Stimulated activated memory B cell treated with anti-CD40 and anti-IgM and Interleukin-4, amounts not matched to agents 10 μg/mL and 1 μg/mL and 100 μg/mL, for 72 hours (primary cell): ENCODE results near the gene PDE4D.
"Not testable (repeated sequence)": the region's sequence is repeated elsewhere in the genome, so short reads cannot be mapped to it uniquely, and the experiment has no call there.

Experiments used
- ATAC-seq: fragments of 150-1000 bp; cut with Tn5 transposase; 2 replicates; pipeline ENCODE4 v1.10.0; 2021
- H3K27ac Mint-ChIP-seq: one replicate; pipeline ENCODE4 v1.8.0; 2022; ENCODE audit warnings: mild to moderate bottlenecking, mixed read lengths
- H3K27me3 Mint-ChIP-seq: one replicate; pipeline ENCODE4 v1.8.0; 2022; ENCODE audit warnings: mixed read lengths
- H3K36me3 Mint-ChIP-seq: one replicate; pipeline ENCODE4 v1.8.0; 2022; ENCODE audit warnings: mixed read lengths
- H3K4me1 Mint-ChIP-seq: one replicate; pipeline ENCODE4 v1.8.0; 2022; ENCODE audit warnings: mixed read lengths
- H3K4me3 Mint-ChIP-seq: one replicate; pipeline ENCODE4 v1.8.0; 2022; ENCODE audit warnings: mild to moderate bottlenecking, moderate library complexity, mixed read lengths
- H3K9me3 Mint-ChIP-seq: one replicate; pipeline ENCODE4 v1.8.0; 2022; ENCODE audit warnings: mixed read lengths

Gene PDE4D

DNA sequence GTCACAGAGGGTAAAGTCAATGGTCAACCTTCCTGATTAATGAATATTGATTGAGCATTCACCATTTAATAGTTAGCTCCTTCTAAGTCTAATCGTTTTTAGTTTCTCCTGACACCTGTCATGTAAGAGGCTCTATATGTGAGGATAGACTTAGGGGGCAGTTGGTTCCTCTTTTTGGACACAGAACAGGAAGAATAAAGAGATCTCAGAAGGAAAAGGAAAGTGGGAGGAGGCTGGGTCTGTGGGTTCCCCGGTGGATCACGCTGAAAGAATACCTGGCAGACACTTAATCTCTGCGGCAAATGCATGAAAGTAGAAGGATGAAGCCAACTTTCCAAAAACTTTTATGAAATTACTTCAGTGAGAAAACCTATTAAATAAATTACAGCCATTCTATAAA is 98.4 kb downstream of the PDE4D start:
- Mint-ChIP-seq H3K27me3 (no peaks in the 10 kb centered on the region), H3K4me1 (peaks cover 37% of the 10 kb centered on the region), H3K36me3 (no peaks in the 10 kb centered on the region), H3K4me3 (no peak overlapping the region), H3K27ac (peak overlapping the region; percentile 67), H3K9me3 (no peaks in the 10 kb centered on the region)
- ATAC-seq = no peak

DNA sequence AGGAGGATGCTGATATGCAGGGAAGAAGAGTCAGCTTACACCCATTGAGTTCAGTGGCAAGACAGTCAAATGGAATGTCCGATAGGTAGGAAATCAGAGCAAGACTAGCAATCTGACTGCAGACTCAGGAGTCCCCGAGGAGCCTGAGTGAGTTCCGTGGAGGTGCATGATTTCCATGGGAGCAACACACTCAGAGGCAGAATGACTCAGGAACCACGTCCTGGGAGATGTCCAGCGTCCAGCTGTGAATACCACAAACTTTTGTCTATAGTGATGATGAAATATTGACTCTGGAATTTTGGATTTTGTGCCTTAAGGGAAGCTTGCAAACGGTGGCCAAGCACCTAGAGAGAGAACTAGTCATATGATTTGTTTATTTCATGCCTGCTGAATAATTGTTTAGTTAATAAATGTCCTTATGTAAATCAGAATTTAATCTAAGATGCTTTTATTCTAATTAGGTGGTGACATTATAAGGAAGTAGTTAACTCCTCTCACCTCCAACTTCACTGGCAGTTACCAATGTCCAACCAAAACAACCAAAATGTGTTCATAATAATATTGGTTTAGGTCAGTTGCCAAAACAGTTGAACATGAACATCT is 100.4 kb downstream of the PDE4D start:
- peaks cover 43% of the 10 kb centered on the region for H3K4me1 Mint-ChIP-seq
- H3K4me3 Mint-ChIP-seq = no peak overlapping the region
- H3K27ac Mint-ChIP-seq = peak overlapping the region; percentile 91
- no peak for ATAC-seq
- no peaks in the 10 kb centered on the region for H3K9me3 Mint-ChIP-seq
- H3K27me3 Mint-ChIP-seq = no peaks in the 10 kb centered on the region
- H3K36me3 Mint-ChIP-seq = no peaks in the 10 kb centered on the region

DNA sequence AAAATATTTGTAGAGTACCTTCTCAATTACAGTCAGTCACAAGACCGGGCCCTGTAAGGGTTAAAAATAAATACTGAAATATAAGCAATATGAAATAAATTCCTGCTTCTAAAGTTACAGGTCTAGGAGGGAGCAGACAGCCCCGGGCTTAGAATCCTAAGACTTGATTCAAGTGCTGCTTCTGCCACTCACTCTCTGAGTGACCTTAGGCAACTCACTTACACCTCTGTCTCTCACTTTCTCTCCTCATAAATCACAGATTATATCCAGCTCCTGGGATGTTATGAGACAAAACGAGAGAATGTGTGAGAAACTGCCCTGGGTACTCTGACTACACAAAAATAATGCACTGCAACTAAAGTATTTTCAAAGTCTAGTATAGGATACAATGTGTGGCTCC is 101.9 kb downstream of the PDE4D start:
- H3K4me3 Mint-ChIP-seq = no peak overlapping the region
- H3K27ac Mint-ChIP-seq = peak overlapping the region; percentile 91
- no peaks in the 10 kb centered on the region for H3K36me3 Mint-ChIP-seq
- H3K9me3 Mint-ChIP-seq = no peaks in the 10 kb centered on the region
- no peaks in the 10 kb centered on the region for H3K27me3 Mint-ChIP-seq
- peaks cover 43% of the 10 kb centered on the region for H3K4me1 Mint-ChIP-seq
- ATAC-seq = no peak

DNA sequence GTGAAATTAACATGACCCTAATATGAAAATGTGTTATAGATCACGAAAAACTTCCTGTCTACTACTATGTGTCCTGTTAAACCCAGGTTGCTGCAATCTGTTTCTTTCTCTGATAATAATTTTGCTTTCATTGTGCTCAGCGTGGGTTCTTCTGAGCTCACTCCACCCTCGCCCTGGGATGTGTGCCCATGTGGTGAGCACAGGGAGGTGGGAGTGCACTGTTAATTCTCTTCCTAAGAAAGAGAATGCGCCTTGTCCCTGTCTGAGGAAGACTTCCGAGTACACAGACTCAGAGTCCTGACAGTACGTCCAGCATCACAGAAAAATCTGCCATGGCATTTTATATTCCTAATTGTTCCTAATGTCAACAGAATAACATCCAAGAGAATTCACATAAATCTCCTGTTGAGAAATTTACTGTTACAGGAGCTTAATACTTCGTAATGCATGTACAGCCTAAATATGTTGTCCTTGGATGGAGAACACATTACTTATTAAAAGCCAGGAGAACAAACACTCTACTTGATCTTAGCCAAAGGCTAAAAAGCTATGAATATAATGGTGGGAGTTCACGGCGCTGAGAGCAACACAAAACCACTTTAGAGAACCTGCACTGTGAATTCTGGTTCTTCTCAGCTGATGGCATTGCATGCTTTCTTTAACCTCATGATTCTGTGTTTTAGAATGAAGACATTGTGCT is 102.6 kb downstream of the PDE4D start:
- H3K27me3 Mint-ChIP-seq = no peaks in the 10 kb centered on the region
- H3K36me3 Mint-ChIP-seq = no peaks in the 10 kb centered on the region
- H3K4me1 Mint-ChIP-seq = peaks cover 42% of the 10 kb centered on the region
- H3K4me3 Mint-ChIP-seq = peak overlapping the region; percentile 71
- H3K9me3 Mint-ChIP-seq = no peaks in the 10 kb centered on the region
- H3K27ac Mint-ChIP-seq = peak overlapping the region; percentile 91
- ATAC-seq = peak; percentile 74

DNA sequence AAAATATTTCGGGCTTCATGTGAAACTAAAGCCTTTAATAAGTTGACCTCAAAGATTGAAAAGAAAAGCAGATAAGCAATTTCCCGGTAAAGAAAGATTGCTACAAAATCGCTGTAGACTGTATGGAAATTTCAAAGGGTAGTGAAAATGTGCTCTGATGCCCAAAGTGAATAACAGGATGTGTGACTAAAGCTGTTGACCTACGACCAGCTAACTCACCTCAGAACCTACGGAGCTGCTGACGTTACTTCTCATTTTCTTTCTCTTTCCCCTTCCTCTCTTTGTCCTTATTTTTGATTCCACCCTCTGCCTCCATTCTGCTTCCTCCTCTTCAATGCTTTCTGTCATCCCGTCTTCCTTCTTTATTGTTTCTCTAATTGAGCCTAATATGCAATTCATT is 103.2 kb downstream of the PDE4D start:
- H3K27me3 Mint-ChIP-seq = no peaks in the 10 kb centered on the region

DNA sequence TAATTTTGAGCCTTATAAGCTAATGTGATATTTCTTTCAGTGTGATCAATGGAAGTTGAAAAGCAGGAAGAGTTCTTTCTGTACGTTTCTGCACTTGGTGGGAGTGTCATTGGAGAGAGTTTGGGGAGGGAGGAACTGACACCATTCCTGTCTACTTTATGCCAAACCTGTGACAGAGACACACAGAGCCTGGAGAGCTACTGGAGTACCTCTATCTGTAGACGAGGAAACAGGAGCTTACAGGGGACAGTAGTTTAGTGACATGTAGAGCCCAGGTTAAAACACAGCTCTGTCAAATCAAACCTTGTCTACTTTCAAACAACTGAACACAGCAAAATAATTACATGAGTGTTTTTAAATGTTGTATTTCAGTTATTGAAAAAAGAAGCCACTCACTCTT is 103.6 kb downstream of the PDE4D start:
- peak overlapping the region; percentile 91 for H3K27ac Mint-ChIP-seq
- H3K4me3 Mint-ChIP-seq = peak overlapping the region; percentile 30
- peak; percentile 39 for ATAC-seq
- peaks cover 32% of the 10 kb centered on the region for H3K4me1 Mint-ChIP-seq
- H3K9me3 Mint-ChIP-seq = no peaks in the 10 kb centered on the region
- no peaks in the 10 kb centered on the region for H3K27me3 Mint-ChIP-seq
- no peaks in the 10 kb centered on the region for H3K36me3 Mint-ChIP-seq

More for the DNA sequence above, 103.2 kb downstream of the PDE4D start:
- peak overlapping the region; percentile 71 for H3K4me3 Mint-ChIP-seq
- peak; percentile 92 for ATAC-seq
- H3K27ac Mint-ChIP-seq = peak overlapping the region; percentile 91
- H3K36me3 Mint-ChIP-seq = no peaks in the 10 kb centered on the region
- H3K9me3 Mint-ChIP-seq = no peaks in the 10 kb centered on the region
- H3K4me1 Mint-ChIP-seq = peaks cover 37% of the 10 kb centered on the region

DNA sequence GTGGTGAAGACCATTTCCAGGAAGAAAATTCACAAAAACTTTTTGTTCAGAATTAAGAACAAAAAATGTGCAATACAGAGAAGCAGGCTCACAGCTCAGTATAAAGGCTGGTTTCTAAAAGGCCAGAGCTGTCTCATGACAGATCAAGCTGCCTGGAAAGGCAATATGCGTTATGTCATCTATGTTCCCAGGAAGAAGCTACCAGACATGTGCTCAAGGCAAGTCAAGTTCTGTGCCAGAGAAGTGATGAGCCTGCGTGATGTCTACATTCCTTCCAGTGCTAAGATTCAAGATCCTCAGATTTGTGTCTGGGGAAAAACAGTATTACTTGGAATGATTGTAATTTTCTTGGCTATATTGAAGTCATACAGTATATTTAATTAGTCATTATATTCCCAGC is 104.3 kb downstream of the PDE4D start:
- H3K9me3 Mint-ChIP-seq = no peaks in the 10 kb centered on the region
- no peak overlapping the region for H3K4me3 Mint-ChIP-seq
- peak overlapping the region; percentile 91 for H3K27ac Mint-ChIP-seq
- peaks cover 25% of the 10 kb centered on the region for H3K4me1 Mint-ChIP-seq
- H3K27me3 Mint-ChIP-seq = no peaks in the 10 kb centered on the region
- no peak for ATAC-seq
- no peaks in the 10 kb centered on the region for H3K36me3 Mint-ChIP-seq

DNA sequence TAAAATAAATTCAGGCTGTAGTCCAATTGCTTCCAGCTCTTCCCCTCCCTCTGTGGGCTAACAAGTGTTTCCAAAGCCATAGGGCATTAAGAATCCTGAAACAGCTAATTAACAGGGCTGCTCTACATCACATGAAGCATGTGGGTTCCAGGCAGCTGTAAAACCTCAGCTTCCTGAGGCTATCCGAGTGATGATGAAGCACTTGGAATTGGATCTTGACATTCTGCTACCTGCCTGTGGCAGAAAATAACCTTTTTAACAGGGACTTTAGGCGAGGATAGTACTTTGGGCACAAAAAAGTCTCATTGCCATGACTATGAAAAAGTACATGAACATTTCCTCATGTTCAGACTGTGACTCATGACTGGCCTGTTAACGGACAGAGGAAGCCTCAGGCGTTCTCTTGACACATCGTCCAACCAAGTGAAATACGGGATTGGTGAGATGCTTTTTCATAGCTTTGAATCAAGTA is 107.2 kb downstream of the PDE4D start:
- H3K4me3 Mint-ChIP-seq = no peak overlapping the region
- H3K4me1 Mint-ChIP-seq = peaks cover 17% of the 10 kb centered on the region
- H3K27me3 Mint-ChIP-seq = no peaks in the 10 kb centered on the region
- H3K36me3 Mint-ChIP-seq = no peaks in the 10 kb centered on the region
- no peak for ATAC-seq
- no peak overlapping the region for H3K27ac Mint-ChIP-seq
- H3K9me3 Mint-ChIP-seq = no peaks in the 10 kb centered on the region

DNA sequence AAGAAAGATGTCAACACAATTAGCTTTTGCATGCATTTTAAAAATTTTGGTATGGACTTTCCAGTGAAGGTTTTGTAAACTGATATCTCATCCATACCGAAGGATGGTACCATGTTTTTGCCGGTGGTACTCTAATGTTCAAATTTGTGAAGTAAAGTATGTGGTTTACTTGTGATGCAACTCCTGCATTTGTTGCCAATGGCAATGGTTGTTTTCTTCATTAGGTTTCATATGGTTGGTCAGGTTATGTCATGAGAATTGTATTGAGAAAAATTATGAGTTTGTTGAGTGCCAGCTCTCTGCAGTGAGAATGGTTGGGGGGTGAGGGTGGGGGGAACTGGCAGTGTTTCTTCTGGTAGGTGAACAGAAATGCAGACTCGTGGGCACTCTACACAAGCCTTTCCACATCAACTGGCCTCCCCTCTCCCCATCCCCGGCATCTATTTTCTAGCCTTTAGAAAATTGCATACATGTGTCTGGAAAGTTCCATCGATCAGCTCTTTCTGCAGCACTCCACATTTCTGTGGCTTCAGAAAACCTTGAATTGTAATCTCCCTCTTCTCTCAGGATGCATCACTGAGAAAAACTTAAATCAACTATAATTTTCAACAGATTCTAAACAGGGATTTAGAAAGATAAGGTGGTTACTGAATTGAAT is 107.7 kb downstream of the PDE4D start:
- Mint-ChIP-seq H3K9me3 (no peaks in the 10 kb centered on the region), H3K36me3 (no peaks in the 10 kb centered on the region), H3K4me3 (no peak overlapping the region), H3K27ac (no peak overlapping the region), H3K4me1 (peaks cover 11% of the 10 kb centered on the region), H3K27me3 (no peaks in the 10 kb centered on the region)
- no peak for ATAC-seq

DNA sequence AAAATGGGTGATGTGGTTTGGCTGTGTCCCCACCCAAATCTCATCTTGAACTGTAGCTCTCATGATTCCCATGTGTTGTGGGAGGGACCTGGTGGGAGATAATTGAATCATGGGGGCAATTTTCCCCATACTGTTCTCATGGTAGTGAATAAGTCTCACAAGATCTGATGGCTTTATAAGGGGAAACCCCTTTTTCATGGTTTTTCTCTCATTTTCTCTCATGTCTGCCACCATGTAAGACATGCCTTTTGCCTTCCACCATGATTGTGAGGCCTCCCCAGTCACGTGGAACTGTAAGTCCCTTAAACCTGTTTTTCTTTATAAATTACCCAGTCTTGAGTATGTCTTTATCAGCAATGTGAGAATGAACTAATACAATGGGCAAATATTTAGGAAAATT is 108.8 kb downstream of the PDE4D start:
- not testable (repeated sequence) for H3K27me3 Mint-ChIP-seq, H3K36me3 Mint-ChIP-seq, H3K4me3 Mint-ChIP-seq, H3K27ac Mint-ChIP-seq, H3K4me1 Mint-ChIP-seq, ATAC-seq, H3K9me3 Mint-ChIP-seq

DNA sequence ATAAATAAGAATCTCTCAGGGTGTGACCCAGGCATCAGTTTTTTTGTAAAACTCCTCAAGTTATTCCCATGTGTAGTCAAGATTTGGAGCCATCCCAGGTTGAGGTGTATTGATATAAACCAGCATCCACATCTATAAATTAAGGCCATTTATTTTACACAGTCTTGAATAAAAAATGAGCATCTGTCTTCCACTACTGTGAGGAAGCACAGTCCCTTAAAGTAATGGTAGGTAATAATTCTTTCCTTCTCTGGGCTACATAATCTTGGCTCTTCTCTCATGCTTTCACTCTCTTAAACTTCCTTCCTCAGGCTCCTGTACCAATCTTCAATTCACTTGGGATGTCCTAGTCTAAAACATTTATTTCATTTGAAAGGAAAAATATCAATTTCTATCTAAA is 110.3 kb downstream of the PDE4D start:
- no peaks in the 10 kb centered on the region for H3K4me1 Mint-ChIP-seq
- H3K27me3 Mint-ChIP-seq = no peaks in the 10 kb centered on the region
- no peaks in the 10 kb centered on the region for H3K36me3 Mint-ChIP-seq
- H3K4me3 Mint-ChIP-seq = no peak overlapping the region
- H3K27ac Mint-ChIP-seq = no peak overlapping the region
- H3K9me3 Mint-ChIP-seq = no peaks in the 10 kb centered on the region
- no peak for ATAC-seq

DNA sequence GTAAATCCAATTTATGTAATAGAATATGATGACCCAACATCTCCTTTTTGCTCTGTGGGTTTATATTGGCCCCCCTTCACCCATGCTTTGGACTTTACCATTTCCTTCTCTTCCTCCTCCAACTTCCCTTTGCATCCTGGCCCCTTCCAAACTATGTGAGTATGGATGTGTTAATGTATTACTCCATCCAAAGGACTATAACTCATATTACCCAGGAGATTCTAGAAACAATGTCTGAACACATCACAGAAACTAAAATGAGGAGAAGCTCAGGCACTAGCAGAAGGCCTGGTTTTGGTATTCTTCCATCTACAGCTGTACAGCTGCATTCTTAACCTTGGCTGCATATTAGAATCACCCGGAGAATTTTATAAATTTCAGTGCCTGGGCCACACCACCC is 110.7 kb downstream of the PDE4D start:
- Mint-ChIP-seq H3K4me3 (no peak overlapping the region), H3K27ac (no peak overlapping the region), H3K27me3 (no peaks in the 10 kb centered on the region), H3K4me1 (no peaks in the 10 kb centered on the region), H3K9me3 (no peaks in the 10 kb centered on the region), H3K36me3 (no peaks in the 10 kb centered on the region)
- ATAC-seq = no peak

DNA sequence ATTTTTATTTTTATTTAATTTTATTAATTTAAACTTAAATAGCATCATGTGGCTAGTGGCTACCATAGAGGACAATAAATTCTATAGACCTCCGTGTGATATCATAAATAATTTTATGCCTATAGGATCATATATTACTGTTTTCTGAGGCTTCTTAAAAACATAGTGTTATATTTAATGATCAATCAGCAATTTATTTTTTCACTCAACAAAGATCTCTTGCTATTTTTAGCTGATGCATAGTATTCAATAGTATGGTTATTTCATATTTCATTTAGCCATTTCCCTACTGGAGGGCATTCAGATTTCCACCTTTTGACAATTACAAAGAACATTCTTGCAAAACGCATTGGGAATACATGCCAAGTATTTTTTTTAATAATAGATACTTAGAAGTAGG is 114.1 kb downstream of the PDE4D start:
- Mint-ChIP-seq H3K27me3 (no peaks in the 10 kb centered on the region), H3K4me3 (no peak overlapping the region), H3K9me3 (no peaks in the 10 kb centered on the region), H3K27ac (no peak overlapping the region), H3K4me1 (no peaks in the 10 kb centered on the region), H3K36me3 (no peaks in the 10 kb centered on the region)
- ATAC-seq = no peak

DNA sequence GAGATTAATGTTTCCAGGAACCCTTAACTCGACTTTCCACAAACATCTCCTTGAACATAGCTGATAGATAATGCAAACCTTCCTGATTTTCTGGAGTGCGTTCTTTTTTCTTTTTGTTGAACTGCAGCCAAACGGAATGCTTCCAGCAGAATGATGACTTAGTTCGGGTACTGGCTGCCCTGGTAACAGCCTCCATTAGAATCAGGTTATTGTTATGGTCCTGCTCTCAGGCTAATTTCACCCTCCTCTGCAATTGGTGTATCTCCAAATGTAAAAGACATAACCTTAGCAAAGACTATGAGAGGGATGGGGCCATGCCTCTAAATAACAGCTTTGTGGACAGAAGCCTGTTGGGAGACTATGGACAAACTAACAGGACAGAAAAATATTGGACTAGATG is 116.5 kb downstream of the PDE4D start:
- no peak overlapping the region for H3K27ac Mint-ChIP-seq
- no peak for ATAC-seq
- H3K27me3 Mint-ChIP-seq = no peaks in the 10 kb centered on the region
- H3K36me3 Mint-ChIP-seq = no peaks in the 10 kb centered on the region
- no peak overlapping the region for H3K4me3 Mint-ChIP-seq
- peaks cover 6% of the 10 kb centered on the region for H3K4me1 Mint-ChIP-seq
- no peaks in the 10 kb centered on the region for H3K9me3 Mint-ChIP-seq

DNA sequence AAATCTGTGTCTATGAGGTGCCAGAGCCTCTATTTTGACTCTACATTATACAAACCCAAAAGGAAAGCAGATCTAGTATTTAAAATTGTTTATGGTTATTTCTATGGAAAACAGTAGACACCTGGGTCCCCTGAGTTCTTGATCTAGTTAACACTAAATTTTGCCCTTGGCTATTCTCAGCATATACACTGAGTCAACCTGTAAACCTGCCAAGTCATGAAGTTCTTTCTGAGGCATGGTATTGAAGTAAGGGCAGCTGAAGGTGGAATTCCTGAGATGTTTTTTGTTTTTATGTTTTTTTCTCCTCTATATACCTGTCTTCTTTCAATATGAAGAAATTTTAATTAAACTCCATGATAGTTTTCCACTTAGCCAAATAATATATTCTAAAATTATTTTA is 120.2 kb downstream of the PDE4D start:
- Mint-ChIP-seq H3K9me3 (no peaks in the 10 kb centered on the region), H3K4me1 (peaks cover 22% of the 10 kb centered on the region), H3K27ac (no peak overlapping the region), H3K36me3 (no peaks in the 10 kb centered on the region), H3K4me3 (no peak overlapping the region), H3K27me3 (peaks cover 9% of the 10 kb centered on the region)
- no peak for ATAC-seq

DNA sequence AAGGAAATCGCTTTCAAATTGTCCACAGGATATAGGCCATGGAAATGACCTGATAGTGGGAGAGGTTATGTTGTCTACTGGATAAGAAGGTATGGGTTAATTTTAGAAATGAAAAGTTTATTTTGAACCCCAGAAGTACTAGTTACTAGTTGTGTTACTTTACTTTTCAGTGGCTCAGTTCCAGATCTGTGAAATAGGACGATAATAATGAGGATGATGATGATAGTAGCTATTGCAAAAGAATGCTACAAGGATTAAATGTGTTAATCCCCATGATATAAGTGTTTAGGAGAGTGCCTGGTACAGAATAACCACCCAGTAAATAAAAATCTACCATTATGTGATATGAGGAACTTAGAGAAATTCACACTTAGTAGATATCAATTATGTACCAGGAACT is 120.8 kb downstream of the PDE4D start:
- peaks cover 28% of the 10 kb centered on the region for H3K4me1 Mint-ChIP-seq
- no peaks in the 10 kb centered on the region for H3K9me3 Mint-ChIP-seq
- no peak overlapping the region for H3K27ac Mint-ChIP-seq
- no peaks in the 10 kb centered on the region for H3K36me3 Mint-ChIP-seq
- ATAC-seq = no peak
- peaks cover 14% of the 10 kb centered on the region for H3K27me3 Mint-ChIP-seq
- H3K4me3 Mint-ChIP-seq = no peak overlapping the region
